Kidney (tissue), 14 donors: Measurements from ENCODE around the gene MPRIP. TPM values are rescaled to one million over a fixed set of nuclear protein-coding genes. Genes with fewer than 3 reads are reported as not detected.
"Not testable (repeated sequence)": the region's sequence is repeated elsewhere in the genome, so short reads cannot be mapped to it uniquely, and the experiment has no call there.

Experiments used
- DNase-seq, 5 donors: peaks; one replicate each; pipeline ENCODE4 v3.0.0-alpha.2; 2013 to 2020
- FAIRE-seq: peaks from 2 replicates; lab custom pipeline; 2012; peaks lifted over from hg19 to GRCh38; lab: Jason Lieb, UNC
- H3K27ac ChIP-seq, 2 donors: one replicate each; pipeline ENCODE4 v1.7.0; 2013; ENCODE audit warnings: low read depth in 2 of 2, low read length in 2 of 2, inconsistent platforms in 1 of 2
- H3K27me3 ChIP-seq: one replicate; pipeline ENCODE4 v1.7.1; 2013; ENCODE audit warnings: low read length, inconsistent platforms; ENCODE audit not compliant: control insufficient read depth, insufficient read depth
- H3K36me3 ChIP-seq, 3 donors: one replicate each; pipeline versions ENCODE4 v1.7.0 to v1.7.1; 2013; ENCODE audit warnings: low read length in 3 of 3, control low read depth in 1 of 3, inconsistent platforms in 1 of 3; ENCODE audit not compliant: insufficient read depth in 3 of 3, control insufficient read depth in 2 of 3
- H3K4me1 ChIP-seq, 3 donors: one replicate each; pipeline versions ENCODE4 v1.7.0 to v1.7.1; 2013; ENCODE audit warnings: low read length in 3 of 3, inconsistent platforms in 1 of 3, low read depth in 1 of 3; ENCODE audit not compliant: control insufficient read depth in 2 of 3, insufficient read depth in 2 of 3
- H3K4me3 ChIP-seq, 3 donors: one replicate each; pipeline versions ENCODE4 v1.7.0 to v1.8.1; 2013; ENCODE audit warnings: low read length in 3 of 3, control low read depth in 1 of 3, inconsistent platforms in 1 of 3
- H3K9ac ChIP-seq, 3 donors: one replicate each; pipeline versions ENCODE4 v1.7.0 to v1.7.1; 2013; ENCODE audit warnings: low read length in 3 of 3, control low read depth in 1 of 3, inconsistent platforms in 1 of 3
- H3K9me3 ChIP-seq, 3 donors: one replicate each; pipeline versions ENCODE4 v1.7.0 to v1.7.1; 2013; ENCODE audit warnings: low read length in 3 of 3, control low read depth in 1 of 3, inconsistent platforms in 1 of 3; ENCODE audit not compliant: control insufficient read depth in 2 of 3, insufficient read depth in 1 of 3
- intact Hi-C: fragments of 100-400 bp; cut with DNase I; formaldehyde crosslinking; loops from one replicate; pipeline ENCODE4 v1.11.1; 2022
- polyA plus RNA-seq: library from polyadenylated mRNA; stranded (reverse); fragments of 350-450 nt; fragmentation: Illumina TruSeq; extraction: RNeasy Lipid Tissue Mini Kit (QIAGEN cat#74804); gene quantifications from one replicate; pipeline ENCODE4 v1.2.3, GENCODE V29; 2014; ENCODE audit warnings: low read depth, low replicate concordance; ENCODE audit not compliant: insufficient read depth
- total RNA-seq: library from RNA; stranded (reverse); fragmentation: NEBNext Ultra II Directional; extraction: Animal tissue kit (Norgen Biotek cat#: 25700); gene quantifications from one replicate; pipeline ENCODE4 v1.2.1, GENCODE V29; 2021
- TF ChIP-seq, protein P1 (sequence below): IDR thresholded peaks from 3 replicates; pipeline ENCODE4 v1.5.1; 2012; ENCODE audit warnings: mild to moderate bottlenecking, moderate library complexity, borderline replicate concordance; ENCODE audit not compliant: insufficient read depth; ENCODE audit errors: extremely low read depth
- donor health status: control.
- donor health status: control.
- donor health status: control.
- donor health status: control.
- donor health status: control.
- donor health status: DM: yes; HTN: yes; CAD: no.
- donor health status: Normal renal cell carcinoma (clear cell type).

Gene MPRIP
- total and polyA plus RNA-seq, 2 donors from 2014 or later = 120 to 250 TPM

DNA sequence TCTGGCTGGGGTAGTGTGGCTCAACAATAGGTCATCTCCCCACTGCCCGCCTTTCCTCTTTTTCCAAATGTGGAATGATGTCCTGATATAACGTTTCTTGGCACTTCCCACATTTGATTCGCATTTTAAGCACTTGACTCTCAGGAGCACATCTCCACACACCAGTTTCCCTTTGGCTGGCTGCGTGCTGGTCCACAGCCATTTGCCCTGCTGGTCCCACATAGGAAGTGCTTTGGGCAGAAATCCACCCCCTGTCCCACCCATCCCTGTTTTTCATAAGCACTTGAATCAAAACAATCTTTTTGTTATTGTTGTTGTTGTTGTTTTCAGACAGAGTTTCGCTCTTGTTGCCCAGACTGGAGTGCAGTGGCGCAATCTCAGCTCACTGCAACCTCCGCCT, 46.3 kb upstream of the MPRIP start:
- Histone ChIP-seq H3K27ac (no peak overlapping the region), H3K4me3 (no peak overlapping the region), H3K27me3 (no peaks in the 10 kb centered on the region), H3K9ac (no peak overlapping the region), H3K36me3 (no peaks in the 10 kb centered on the region), H3K9me3 (no peaks in the 10 kb centered on the region), H3K4me1 (no peaks in the 10 kb centered on the region)
- intact Hi-C loops = no loop called here
- TF ChIP-seq, protein P1, sequence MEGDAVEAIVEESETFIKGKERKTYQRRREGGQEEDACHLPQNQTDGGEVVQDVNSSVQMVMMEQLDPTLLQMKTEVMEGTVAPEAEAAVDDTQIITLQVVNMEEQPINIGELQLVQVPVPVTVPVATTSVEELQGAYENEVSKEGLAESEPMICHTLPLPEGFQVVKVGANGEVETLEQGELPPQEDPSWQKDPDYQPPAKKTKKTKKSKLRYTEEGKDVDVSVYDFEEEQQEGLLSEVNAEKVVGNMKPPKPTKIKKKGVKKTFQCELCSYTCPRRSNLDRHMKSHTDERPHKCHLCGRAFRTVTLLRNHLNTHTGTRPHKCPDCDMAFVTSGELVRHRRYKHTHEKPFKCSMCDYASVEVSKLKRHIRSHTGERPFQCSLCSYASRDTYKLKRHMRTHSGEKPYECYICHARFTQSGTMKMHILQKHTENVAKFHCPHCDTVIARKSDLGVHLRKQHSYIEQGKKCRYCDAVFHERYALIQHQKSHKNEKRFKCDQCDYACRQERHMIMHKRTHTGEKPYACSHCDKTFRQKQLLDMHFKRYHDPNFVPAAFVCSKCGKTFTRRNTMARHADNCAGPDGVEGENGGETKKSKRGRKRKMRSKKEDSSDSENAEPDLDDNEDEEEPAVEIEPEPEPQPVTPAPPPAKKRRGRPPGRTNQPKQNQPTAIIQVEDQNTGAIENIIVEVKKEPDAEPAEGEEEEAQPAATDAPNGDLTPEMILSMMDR = no peak
- peak in 1 of 5 donors; percentile 39 for DNase-seq
- FAIRE-seq = no peak

DNA sequence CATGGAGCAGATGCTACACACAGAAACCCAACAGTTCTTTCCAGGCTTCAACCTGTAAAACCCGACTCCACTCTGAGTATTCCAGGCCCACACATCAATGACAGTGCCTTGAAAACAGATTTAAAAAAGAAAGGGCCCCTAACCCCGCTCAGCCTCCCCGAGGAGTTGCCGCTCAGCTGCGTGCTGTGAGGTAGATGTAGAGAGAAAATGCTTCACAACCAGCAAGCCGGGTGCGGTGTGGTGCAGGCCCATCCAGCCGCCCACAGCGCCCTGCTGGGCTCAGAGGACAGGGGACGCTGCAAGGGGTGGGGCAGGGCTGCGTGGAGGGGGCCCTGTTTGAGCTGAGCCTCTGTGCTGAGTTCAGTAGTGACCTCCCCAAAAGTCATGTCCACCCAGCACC, 45.5 kb upstream of the MPRIP start:
- H3K9ac ChIP-seq, H3K36me3 ChIP-seq, H3K4me3 ChIP-seq, H3K27me3 ChIP-seq, H3K9me3 ChIP-seq, H3K4me1 ChIP-seq, FAIRE-seq, H3K27ac ChIP-seq, intact Hi-C loops: not testable (repeated sequence)
- peak in 1 of 5 donors; percentile 54 for DNase-seq

DNA sequence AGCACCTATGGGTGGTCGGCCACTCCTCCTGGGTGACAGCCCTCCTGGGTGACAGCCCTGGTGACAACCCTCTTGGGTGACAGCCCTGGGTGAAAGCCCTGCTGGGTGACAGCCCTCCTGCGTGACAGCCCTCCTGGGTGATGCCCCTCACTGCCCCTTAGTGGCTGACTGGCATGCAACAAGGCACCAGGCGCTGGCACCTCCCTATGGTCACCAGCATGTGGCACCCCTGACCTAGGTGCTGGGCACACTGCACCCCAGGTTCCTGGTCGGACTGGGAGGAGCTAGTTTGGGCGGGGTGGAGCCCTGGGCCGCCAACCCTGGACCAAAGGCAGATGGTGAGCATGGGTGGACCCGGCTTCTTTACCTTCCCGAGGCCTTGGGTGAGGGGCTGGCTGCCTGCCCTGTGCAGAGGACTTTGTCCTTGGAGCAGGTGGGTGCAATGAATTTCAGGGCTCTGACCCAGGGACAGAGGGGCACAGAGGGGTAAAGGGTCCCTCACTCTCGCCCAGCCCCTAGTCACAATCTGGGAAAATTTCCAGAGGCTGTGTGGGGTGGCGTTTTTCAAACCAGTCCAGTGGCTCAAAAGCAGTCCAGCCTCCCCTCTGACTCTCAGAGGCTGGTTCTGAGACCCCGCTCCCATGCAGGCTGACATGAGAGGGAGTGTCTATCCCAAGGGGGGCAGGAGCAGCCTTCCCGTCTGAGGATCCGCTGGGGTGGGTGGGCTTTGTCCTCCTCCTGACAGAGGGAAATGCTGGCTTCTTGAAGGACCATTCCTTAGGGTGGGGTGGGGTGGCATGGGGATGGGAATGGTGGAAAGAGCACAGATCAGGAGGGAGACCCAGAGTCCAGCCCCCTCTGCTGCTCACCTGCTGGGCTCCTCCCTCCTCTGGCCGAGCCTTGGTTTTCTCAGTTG, 44.5 kb upstream of the MPRIP start:
- TF ChIP-seq, protein P1 = no peak
- intact Hi-C loops = no loop called here
- no peak overlapping the region for H3K9ac ChIP-seq

DNA sequence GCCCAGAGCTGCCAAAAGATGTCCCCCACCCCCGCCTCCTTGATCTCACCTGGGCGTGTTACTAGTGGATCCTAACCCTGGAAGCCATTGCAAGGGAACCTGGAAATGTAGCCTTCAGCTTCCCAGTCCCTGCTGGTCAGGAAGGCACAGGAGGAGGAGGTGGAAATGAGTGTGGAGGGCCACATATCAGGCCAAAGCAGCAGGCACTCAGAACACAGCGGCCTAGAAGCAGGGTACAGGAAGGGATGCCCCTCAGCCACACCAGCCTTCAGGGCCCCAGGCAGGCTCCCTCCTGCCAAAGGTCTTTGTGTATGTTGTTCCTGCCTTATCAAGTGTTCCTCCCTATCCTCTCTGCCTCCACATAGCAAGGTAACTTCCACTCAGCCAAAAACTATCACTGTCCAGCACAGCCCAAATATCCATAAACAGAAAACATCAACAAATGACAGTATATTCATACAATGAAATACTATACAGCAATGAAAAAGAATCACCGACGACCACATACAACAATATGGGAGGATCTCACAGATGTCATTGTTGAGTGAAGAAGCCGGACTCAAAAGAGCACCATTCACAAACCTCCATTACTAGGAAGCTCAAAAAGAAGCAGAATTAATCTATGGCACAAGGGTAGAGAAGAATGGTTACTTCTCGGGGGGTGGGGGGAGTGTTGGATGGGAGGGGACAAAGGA, 42.2 kb upstream of the MPRIP start:
- Histone ChIP-seq H3K9me3 (no peaks in the 10 kb centered on the region), H3K36me3 (no peaks in the 10 kb centered on the region), H3K4me1 (peaks cover 0 to 4% (median 0%) of the 10 kb centered on the region in 3 donors), H3K27ac (no peak overlapping the region), H3K27me3 (no peaks in the 10 kb centered on the region), H3K9ac (no peak overlapping the region), H3K4me3 (no peak overlapping the region)
- no peak for DNase-seq
- no peak for FAIRE-seq
- intact Hi-C loops = no loop called here
- TF ChIP-seq, protein P1 = no peak

More for the DNA sequence above, 44.5 kb upstream of the MPRIP start:
- H3K27ac ChIP-seq = no peak overlapping the region
- H3K4me1 ChIP-seq = peaks cover 0 to 4% (median 0%) of the 10 kb centered on the region in 3 donors
- FAIRE-seq (no peak), DNase-seq (peak in 1 of 5 donors; percentile 72)
- H3K27me3 ChIP-seq = no peaks in the 10 kb centered on the region
- H3K4me3 ChIP-seq = no peak overlapping the region
- no peaks in the 10 kb centered on the region for H3K9me3 ChIP-seq
- no peaks in the 10 kb centered on the region for H3K36me3 ChIP-seq
